Subcutaneous adipose tissue (tissue), 4 donors: ENCODE data around the gene SBF2. TPM values are rescaled to one million over a fixed set of nuclear protein-coding genes. Genes with fewer than 3 reads are reported as not detected.

Source experiments
- total RNA-seq, 4 donors: library from RNA; depleted of rRNA; stranded (reverse); fragments of >200 nt; gene quantifications; one replicate each; pipeline ENCODE4 v1.1.0, GENCODE V29; 2016
- TF ChIP-seq, protein P1 (sequence below): fragments of 450-650 bp; IDR thresholded peaks from one replicate; pipeline ENCODE4 v1.5.1; 2016; ENCODE audit warnings: low read depth, mild to moderate bottlenecking, control low read depth, antibody characterized with exemption, moderate library complexity

SBF2 gene
- total RNA-seq, 4 donors from 2014 or later = 87.2 to 103 (median 97.3) TPM

GRCh38 chr11:10317151-10317755 lies 23.2 kb upstream of the SBF2 start:
- TF ChIP-seq, protein P1, sequence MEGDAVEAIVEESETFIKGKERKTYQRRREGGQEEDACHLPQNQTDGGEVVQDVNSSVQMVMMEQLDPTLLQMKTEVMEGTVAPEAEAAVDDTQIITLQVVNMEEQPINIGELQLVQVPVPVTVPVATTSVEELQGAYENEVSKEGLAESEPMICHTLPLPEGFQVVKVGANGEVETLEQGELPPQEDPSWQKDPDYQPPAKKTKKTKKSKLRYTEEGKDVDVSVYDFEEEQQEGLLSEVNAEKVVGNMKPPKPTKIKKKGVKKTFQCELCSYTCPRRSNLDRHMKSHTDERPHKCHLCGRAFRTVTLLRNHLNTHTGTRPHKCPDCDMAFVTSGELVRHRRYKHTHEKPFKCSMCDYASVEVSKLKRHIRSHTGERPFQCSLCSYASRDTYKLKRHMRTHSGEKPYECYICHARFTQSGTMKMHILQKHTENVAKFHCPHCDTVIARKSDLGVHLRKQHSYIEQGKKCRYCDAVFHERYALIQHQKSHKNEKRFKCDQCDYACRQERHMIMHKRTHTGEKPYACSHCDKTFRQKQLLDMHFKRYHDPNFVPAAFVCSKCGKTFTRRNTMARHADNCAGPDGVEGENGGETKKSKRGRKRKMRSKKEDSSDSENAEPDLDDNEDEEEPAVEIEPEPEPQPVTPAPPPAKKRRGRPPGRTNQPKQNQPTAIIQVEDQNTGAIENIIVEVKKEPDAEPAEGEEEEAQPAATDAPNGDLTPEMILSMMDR = no peak

GRCh38 chr11:10315083-10315482 lies 21.1 kb upstream of the SBF2 start:
- TF ChIP-seq, protein P1 = no peak

- TF ChIP-seq, protein P1 = no peak
Measured at GRCh38 chr11:10314199-10315072, 20.4 kb upstream of the SBF2 start.

- TF ChIP-seq, protein P1 = no peak
Measured at GRCh38 chr11:10311802-10312201, 17.8 kb upstream of the SBF2 start.

GRCh38 chr11:10310301-10310841 lies 16.4 kb upstream of the SBF2 start:
- TF ChIP-seq, protein P1 = no peak

- TF ChIP-seq, protein P1 = no peak
Measured at GRCh38 chr11:10309163-10310093, 15.4 kb upstream of the SBF2 start.
